Activated naive CD8-positive, alpha-beta T cell (primary cell): ENCODE measurements around the gene EPHB4.

Experiments
- H3K27ac Mint-ChIP-seq: one replicate; pipeline ENCODE4 v1.8.0; 2021; ENCODE audit warnings: mixed read lengths
- H3K27me3 Mint-ChIP-seq: one replicate; pipeline ENCODE4 v1.8.0; 2021; ENCODE audit warnings: mixed read lengths
- H3K36me3 Mint-ChIP-seq: one replicate; pipeline ENCODE4 v1.8.0; 2021; ENCODE audit warnings: mixed read lengths
- H3K4me1 Mint-ChIP-seq: one replicate; pipeline ENCODE4 v1.8.0; 2021; ENCODE audit warnings: low read depth, mixed read lengths
- H3K4me3 Mint-ChIP-seq: one replicate; pipeline ENCODE4 v1.8.0; 2021; ENCODE audit warnings: mild to moderate bottlenecking, mixed read lengths
- H3K9me3 Mint-ChIP-seq: one replicate; pipeline ENCODE4 v1.8.0; 2021; ENCODE audit warnings: low read depth, mixed read lengths

The EPHB4 gene

GRCh38 chr7:100835903-100836811 is 8.8 kb upstream of the EPHB4 start:
- Mint-ChIP-seq H3K9me3 (no peaks in the 10 kb centered on the region), H3K4me3 (peak overlapping the region; percentile 42), H3K4me1 (peaks cover 9% of the 10 kb centered on the region), H3K27ac (no peak overlapping the region), H3K27me3 (no peaks in the 10 kb centered on the region), H3K36me3 (peaks cover 2% of the 10 kb centered on the region)

- peaks cover 5% of the 10 kb centered on the region for H3K27me3 Mint-ChIP-seq
- no peak overlapping the region for H3K4me3 Mint-ChIP-seq
- H3K9me3 Mint-ChIP-seq = no peaks in the 10 kb centered on the region
- H3K27ac Mint-ChIP-seq = no peak overlapping the region
- peaks cover 13% of the 10 kb centered on the region for H3K4me1 Mint-ChIP-seq
- H3K36me3 Mint-ChIP-seq = peaks cover 2% of the 10 kb centered on the region
These were observed 4.9 kb upstream of the EPHB4 start for GRCh38 chr7:100832281-100832633.

GRCh38 chr7:100830396-100830795 is 3.1 kb upstream of the EPHB4 start:
- Mint-ChIP-seq H3K9me3 (no peaks in the 10 kb centered on the region), H3K4me3 (no peak overlapping the region), H3K4me1 (peaks cover 20% of the 10 kb centered on the region), H3K27ac (no peak overlapping the region), H3K27me3 (peaks cover 17% of the 10 kb centered on the region), H3K36me3 (peaks cover 2% of the 10 kb centered on the region)

- H3K27ac Mint-ChIP-seq = no peak overlapping the region
These were observed 1.9 kb upstream of the EPHB4 start for GRCh38 chr7:100829150-100829716.

GRCh38 chr7:100826514-100827329 is 601 bp downstream of the EPHB4 start:
- no peaks in the 10 kb centered on the region for H3K9me3 Mint-ChIP-seq
- peaks cover 21% of the 10 kb centered on the region for H3K4me1 Mint-ChIP-seq
- no peak overlapping the region for H3K27ac Mint-ChIP-seq
- peak overlapping the region; percentile 85 for H3K4me3 Mint-ChIP-seq
- peaks cover 18% of the 10 kb centered on the region for H3K27me3 Mint-ChIP-seq
- peaks cover 2% of the 10 kb centered on the region for H3K36me3 Mint-ChIP-seq

More at GRCh38 chr7:100829150-100829716, 1.9 kb upstream of the EPHB4 start:
- Mint-ChIP-seq H3K9me3 (no peaks in the 10 kb centered on the region), H3K4me3 (peak overlapping the region; percentile 53), H3K4me1 (peaks cover 21% of the 10 kb centered on the region), H3K27me3 (peaks cover 18% of the 10 kb centered on the region), H3K36me3 (peaks cover 2% of the 10 kb centered on the region)

- H3K9me3 Mint-ChIP-seq = no peaks in the 10 kb centered on the region
- peaks cover 21% of the 10 kb centered on the region for H3K4me1 Mint-ChIP-seq
- peaks cover 18% of the 10 kb centered on the region for H3K27me3 Mint-ChIP-seq
- no peak overlapping the region for H3K27ac Mint-ChIP-seq
- peak overlapping the region; percentile 85 for H3K4me3 Mint-ChIP-seq
- no peaks in the 10 kb centered on the region for H3K36me3 Mint-ChIP-seq
These were observed 1.4 kb downstream of the EPHB4 start for GRCh38 chr7:100825751-100826513.

- Mint-ChIP-seq H3K36me3 (no peaks in the 10 kb centered on the region), H3K4me1 (peaks cover 21% of the 10 kb centered on the region), H3K27ac (no peak overlapping the region), H3K4me3 (no peak overlapping the region), H3K27me3 (peaks cover 18% of the 10 kb centered on the region), H3K9me3 (no peaks in the 10 kb centered on the region)
These were observed 2.1 kb downstream of the EPHB4 start for GRCh38 chr7:100825215-100825671.

- no peaks in the 10 kb centered on the region for H3K9me3 Mint-ChIP-seq
- no peaks in the 10 kb centered on the region for H3K36me3 Mint-ChIP-seq
- no peak overlapping the region for H3K27ac Mint-ChIP-seq
- no peak overlapping the region for H3K4me3 Mint-ChIP-seq
- H3K4me1 Mint-ChIP-seq = peaks cover 21% of the 10 kb centered on the region
- peaks cover 18% of the 10 kb centered on the region for H3K27me3 Mint-ChIP-seq
These were observed 2.7 kb downstream of the EPHB4 start for GRCh38 chr7:100824499-100825214.

GRCh38 chr7:100823534-100823933 is 3.8 kb downstream of the EPHB4 start:
- Mint-ChIP-seq H3K4me1 (peaks cover 18% of the 10 kb centered on the region), H3K4me3 (no peak overlapping the region), H3K36me3 (no peaks in the 10 kb centered on the region), H3K27ac (no peak overlapping the region), H3K9me3 (no peaks in the 10 kb centered on the region), H3K27me3 (peaks cover 18% of the 10 kb centered on the region)

- peaks cover 17% of the 10 kb centered on the region for H3K4me1 Mint-ChIP-seq
- H3K36me3 Mint-ChIP-seq = no peaks in the 10 kb centered on the region
- no peak overlapping the region for H3K27ac Mint-ChIP-seq
- peaks cover 17% of the 10 kb centered on the region for H3K27me3 Mint-ChIP-seq
- H3K4me3 Mint-ChIP-seq = no peak overlapping the region
- H3K9me3 Mint-ChIP-seq = no peaks in the 10 kb centered on the region
These were observed 4.2 kb downstream of the EPHB4 start for GRCh38 chr7:100823140-100823525.

- Mint-ChIP-seq H3K4me1 (peaks cover 13% of the 10 kb centered on the region), H3K4me3 (no peak overlapping the region), H3K9me3 (no peaks in the 10 kb centered on the region), H3K27ac (no peak overlapping the region), H3K36me3 (no peaks in the 10 kb centered on the region), H3K27me3 (peaks cover 13% of the 10 kb centered on the region)
These were observed 4.8 kb downstream of the EPHB4 start for GRCh38 chr7:100822236-100823139.

- H3K4me3 Mint-ChIP-seq = no peak overlapping the region
- no peak overlapping the region for H3K27ac Mint-ChIP-seq
- H3K36me3 Mint-ChIP-seq = no peaks in the 10 kb centered on the region
- H3K9me3 Mint-ChIP-seq = no peaks in the 10 kb centered on the region
- no peaks in the 10 kb centered on the region for H3K27me3 Mint-ChIP-seq
- no peaks in the 10 kb centered on the region for H3K4me1 Mint-ChIP-seq
These were observed 7.7 kb downstream of the EPHB4 start for GRCh38 chr7:100819586-100819985.

- Mint-ChIP-seq H3K4me3 (no peak overlapping the region), H3K27me3 (no peaks in the 10 kb centered on the region), H3K9me3 (no peaks in the 10 kb centered on the region), H3K4me1 (no peaks in the 10 kb centered on the region), H3K36me3 (no peaks in the 10 kb centered on the region), H3K27ac (no peak overlapping the region)
These were observed 8.5 kb downstream of the EPHB4 start for GRCh38 chr7:100818825-100819224.
